GM12878 (cell line): ENCODE data around the gene RALGPS2. TPM values are rescaled to one million over a fixed set of nuclear protein-coding genes. Genes with fewer than 3 reads are reported as not detected.

Experiments
- ATAC-seq: fragments of 200-7000 bp; cut with Tn5 transposase; 3 replicates; pipeline ENCODE4 v1.9.1; 2020; ENCODE audit warnings: mild to moderate bottlenecking, moderate library complexity
- BruUV-seq: library from RNA; stranded (reverse); fragments of 400-500 nt; replicated peaks from 2 replicates; lab custom pipeline; 2021; lab: Mats Ljungman, UMichigan
- CTCF ChIA-PET: fragments of 300-600 bp; sonication (Branson Sonifier 250); formaldehyde crosslinking; extraction: SDS; loops from one replicate; lab custom pipeline; 2021; ENCODE audit warnings: inconsistent platforms; lab: Yijun Ruan, JAX
- POLR2A ChIA-PET: fragments of 350-600 bp; formaldehyde crosslinking; extraction: SDS; loops from one replicate; lab custom pipeline; 2021; ENCODE audit warnings: inconsistent platforms; lab: Charles Lee
- RAD21 ChIA-PET: fragments of 300-600 bp; sonication (Branson Sonifier 250); formaldehyde crosslinking; loops from one replicate; lab custom pipeline; 2023; ENCODE audit warnings: antibody characterized with exemption; ENCODE audit not compliant: unreplicated experiment; lab: Charles Lee
- SMC1A ChIA-PET: fragments of 300-600 bp; sonication (Branson Sonifier 250); formaldehyde crosslinking; loops from one replicate; lab custom pipeline; 2023; ENCODE audit not compliant: unreplicated experiment, uncharacterized antibody; lab: Charles Lee
- DNase-seq: peaks from one replicate; pipeline ENCODE4 v3.0.0-alpha.2; 2011; ENCODE audit warnings: low read depth, low spot score
- FAIRE-seq: peaks from 3 replicates; lab custom pipeline; 2011; peaks lifted over from hg19 to GRCh38; lab: Jason Lieb, UNC
- H2AFZ ChIP-seq: 2 replicates; pipeline ENCODE4 v1.6.0; 2011; ENCODE audit warnings: low read depth, low read length, control low read depth; ENCODE audit not compliant: control insufficient read depth
- H3K27ac ChIP-seq: 2 replicates; pipeline ENCODE4 v1.5.1; 2011; ENCODE audit warnings: control low read depth; ENCODE audit not compliant: control insufficient read depth, insufficient read depth
- H3K27me3 ChIP-seq, 2 experiments: replicated peaks in 1 of 2; 2 replicates each; pipeline versions ENCODE4 v1.6.0 to v1.6.1; 2011; ENCODE audit warnings: low read length in 1 of 2; ENCODE audit not compliant: control insufficient read depth in 2 of 2, insufficient read depth in 2 of 2
- H3K36me3 ChIP-seq, 2 experiments: 2 replicates each; pipeline ENCODE4 v1.5.1; 2011; ENCODE audit warnings: low read length in 1 of 2; ENCODE audit not compliant: control insufficient read depth in 2 of 2, insufficient read depth in 2 of 2
- H3K4me1 ChIP-seq: 2 replicates; pipeline ENCODE4 v1.6.1; 2011; ENCODE audit warnings: mild to moderate bottlenecking, low read length, moderate library complexity, mixed read lengths; ENCODE audit not compliant: control insufficient read depth, insufficient read depth
- H3K4me2 ChIP-seq: 2 replicates; pipeline ENCODE4 v1.6.0; 2011; ENCODE audit warnings: control low read depth; ENCODE audit not compliant: control insufficient read depth, insufficient read depth
- H3K4me3 ChIP-seq: fragments of 200-600 bp; sonication (generic); 2 replicates; pipeline ENCODE4 v1.5.1; 2016
- H3K79me2 ChIP-seq: 2 replicates; pipeline ENCODE4 v1.6.0; 2011; ENCODE audit warnings: low read length; ENCODE audit not compliant: control insufficient read depth, insufficient read depth
- H3K9ac ChIP-seq: 2 replicates; pipeline ENCODE4 v1.8.0; 2011; ENCODE audit warnings: low read length, control low read depth, mixed read lengths; ENCODE audit not compliant: control insufficient read depth, insufficient read depth
- H3K9me3 ChIP-seq: replicated peaks from 3 replicates; pipeline ENCODE4 v1.5.1; 2011; ENCODE audit warnings: mild to moderate bottlenecking, low read length; ENCODE audit not compliant: control insufficient read depth, insufficient read depth
- H4K20me1 ChIP-seq: 2 replicates; pipeline ENCODE4 v1.6.0; 2011; ENCODE audit not compliant: control insufficient read depth, insufficient read depth
- BMI1 ChIP-seq: fragments of 450-650 bp; IDR thresholded peaks from 2 replicates; pipeline ENCODE4 v1.6.1; 2016; ENCODE audit warnings: mild to moderate bottlenecking, moderate library complexity, borderline replicate concordance
- MEF2A ChIP-seq: IDR thresholded peaks from 2 replicates; pipeline ENCODE4 v1.6.1; 2011; ENCODE audit warnings: low read depth, mild to moderate bottlenecking, low read length, moderate library complexity; ENCODE audit not compliant: insufficient read depth
- WGBS: methylation state at CpG from one replicate; pipeline ENCODE4 v1.1.6; 2016; ENCODE audit warnings: low lambda C conversion rate; ENCODE audit not compliant: insufficient replicate concordance, insufficient coverage; ENCODE audit errors: missing lambda C conversion rate; 5-methylcytosine and 5-hydroxymethylcytosine counted together
- in situ Hi-C: fragments of 300-500 bp; cut with MboI; formaldehyde crosslinking; loops from 9 replicates; pipeline ENCODE4 v1.14.3; 2018; ENCODE audit warnings: mixed read lengths
- intact Hi-C: fragments of 100-400 bp; cut with micrococcal nuclease; formaldehyde crosslinking; loops from one replicate; pipeline ENCODE4 v1.14.2; 2022; ENCODE audit not compliant: unreplicated experiment
- polyA plus RNA-seq, 11 experiments: library from polyadenylated mRNA; depleted of rRNA in 4 of 11; unstranded in 6 of 11; stranded (reverse) in 5 of 11; fragments of >200 nt; fragmentation: Nextera tagmentation in 4 of 11; fragmentation: Illumina TruSeq in 1 of 11; extraction: Ambion mirVana in 4 of 11; extraction: Trizol in 1 of 11; gene quantifications; 1 replicate in 1 of 11; 2 replicates in 10 of 11; pipeline versions ENCODE4 v1.2.1 to v1.2.3, GENCODE V29; 2011 to 2016; ENCODE audit warnings: inconsistent platforms in 2 of 11, missing spikeins in 2 of 11, low read depth in 1 of 11
- total RNA-seq, 4 experiments: library from RNA; depleted of rRNA in 3 of 4; stranded (reverse); fragments of >200 nt in 3 of 4; fragmentation: Illumina TruSeq in 1 of 4; extraction: Trizol in 1 of 4; gene quantifications; 2 replicates each; pipeline versions ENCODE4 v1.2.1 to v1.2.3, GENCODE V29; 2013 to 2021

The RALGPS2 gene
- total and polyA plus RNA-seq, 10 of the 15 experiments (the other 5 are each of a cell fraction or from before 2014, with no cell fraction given), result 0.08 to 3.7 (median 0.50) TPM

GRCh38 chr1:178726545-178726944, 1.5 kb downstream of the RALGPS2 start:
- RAD21 ChIA-PET, result interaction anchor here (0.7 to 3.5 kb wide), 10 partner anchors 25 to 367 kb away, joined by 3 to 25 read pairs (median 6); no protein-coding TSS in a partner anchor
- Histone ChIP-seq H3K4me1 (no peaks in the 10 kb centered on the region), H2AFZ (no peak overlapping the region)
- TF ChIP-seq MEF2A (no peak), BMI1 (0 out of 2 replicates have a peak, but pooled peaks have one; percentile 8)
- TF ChIP-seq, all 136 proteins: peak for 1
- CTCF ChIA-PET, result interaction anchor here (0.5 to 2.4 kb wide), 10 partner anchors 9 to 276 kb away, joined by 3 to 16 read pairs (median 4); no protein-coding TSS in a partner anchor
- H3K9ac ChIP-seq, result no peak overlapping the region
- ATAC-seq (no peak; the same call in 2 of the 3 replicates), DNase-seq (no peak), FAIRE-seq (peak; percentile 13)
- no peaks in the 10 kb centered on the region for H3K79me2 ChIP-seq
- 10% methylated on average over 5 of the region's 5 CpGs for WGBS
- H4K20me1 ChIP-seq, result no peaks in the 10 kb centered on the region
- SMC1A ChIA-PET, result interaction anchor here (0.8 to 1.8 kb wide), 12 partner anchors 24 to 303 kb away, joined by 3 to 10 read pairs (median 5); no protein-coding TSS in a partner anchor
- H3K4me2 ChIP-seq, result peak overlapping the region; percentile 86
- no peak overlapping the region for H3K27ac ChIP-seq
- BruUV-seq, result no TSS peak
- H3K27me3 ChIP-seq, result peaks cover 0 to 4% of the 10 kb centered on the region in 2 experiments; a peak in 2 of 4 replicates
- intact Hi-C loops, result loop anchor here (5.0 kb wide), 1 partner anchor 119 kb away; no protein-coding TSS in a partner anchor
- in situ Hi-C loops, result no loop called here
- H3K4me3 ChIP-seq, result 0 out of 2 replicates have a peak overlapping the region, but pooled peaks have one; percentile 22
- no peaks in the 10 kb centered on the region for H3K36me3 ChIP-seq
- H3K9me3 ChIP-seq, result no peaks in the 10 kb centered on the region; the same call in 2 of the 3 replicates
- POLR2A ChIA-PET, result interaction anchor here (0.6 to 1.5 kb wide), 5 partner anchors 20 to 184 kb away, joined by 3 to 5 read pairs (median 4); no protein-coding TSS in a partner anchor
